Ectodermal cell (in vitro differentiated cells): ENCODE results near the gene SUPT20H.
A peak's percentile ranks its signal among the peaks of the same experiment; 100 is the strongest.

Experiments
- H3K27ac ChIP-seq: 2 replicates; pipeline ENCODE4 v1.7.0; 2013; ENCODE audit warnings: mild to moderate bottlenecking, low read depth, low read length; ENCODE audit not compliant: insufficient read depth, poor library complexity, severe bottlenecking
- H3K27me3 ChIP-seq: 2 replicates; pipeline ENCODE4 v1.7.0; 2013; ENCODE audit warnings: mild to moderate bottlenecking, low read length; ENCODE audit not compliant: insufficient read depth, control insufficient read depth, poor library complexity, severe bottlenecking
- H3K36me3 ChIP-seq: one replicate; pipeline ENCODE4 v1.7.0; 2013; ENCODE audit warnings: low read length; ENCODE audit not compliant: control insufficient read depth, insufficient read depth
- H3K4me1 ChIP-seq: one replicate; pipeline ENCODE4 v1.7.0; 2013; ENCODE audit warnings: low read length; ENCODE audit not compliant: control insufficient read depth, insufficient read depth
- H3K4me3 ChIP-seq: 2 replicates; pipeline ENCODE4 v1.7.0; 2013; ENCODE audit warnings: low read depth, low read length, control low read depth; ENCODE audit not compliant: insufficient read depth
- H3K9me3 ChIP-seq: 2 replicates; pipeline ENCODE4 v1.7.0; 2013; ENCODE audit warnings: mild to moderate bottlenecking, low read length, moderate library complexity; ENCODE audit not compliant: control insufficient read depth
- WGBS, 2 experiments: methylation state at CpG; one replicate each; pipeline ENCODE4 v1.1.7; 2013; ENCODE audit warnings: missing lambda C conversion rate in 2 of 2; 5-methylcytosine and 5-hydroxymethylcytosine counted together

Gene SUPT20H

GRCh38 chr13:37011788-37012187 lies 47.7 kb downstream of the SUPT20H start:
- Histone ChIP-seq H3K36me3 (peaks cover 29% of the 10 kb centered on the region), H3K4me1 (no peaks in the 10 kb centered on the region)
- 100% methylated on average over 1 of the region's 2 CpGs; no CpG with 5 or more reads in 1 of the 2 experiments for WGBS, 2 experiments

GRCh38 chr13:37011002-37011401 lies 48.5 kb downstream of the SUPT20H start:
- Histone ChIP-seq H3K4me3 (no peak overlapping the region), H3K27me3 (no peaks in the 10 kb centered on the region), H3K27ac (no peak overlapping the region), H3K4me1 (no peaks in the 10 kb centered on the region), H3K9me3 (no peaks in the 10 kb centered on the region), H3K36me3 (peaks cover 26% of the 10 kb centered on the region)
- no CpG with 5 or more reads among the region's 1 CpG for WGBS, 2 experiments

More at GRCh38 chr13:37011788-37012187, 47.7 kb downstream of the SUPT20H start:
- Histone ChIP-seq H3K4me3 (no peak overlapping the region), H3K9me3 (no peaks in the 10 kb centered on the region), H3K27ac (no peak overlapping the region), H3K27me3 (no peaks in the 10 kb centered on the region)

DNA sequence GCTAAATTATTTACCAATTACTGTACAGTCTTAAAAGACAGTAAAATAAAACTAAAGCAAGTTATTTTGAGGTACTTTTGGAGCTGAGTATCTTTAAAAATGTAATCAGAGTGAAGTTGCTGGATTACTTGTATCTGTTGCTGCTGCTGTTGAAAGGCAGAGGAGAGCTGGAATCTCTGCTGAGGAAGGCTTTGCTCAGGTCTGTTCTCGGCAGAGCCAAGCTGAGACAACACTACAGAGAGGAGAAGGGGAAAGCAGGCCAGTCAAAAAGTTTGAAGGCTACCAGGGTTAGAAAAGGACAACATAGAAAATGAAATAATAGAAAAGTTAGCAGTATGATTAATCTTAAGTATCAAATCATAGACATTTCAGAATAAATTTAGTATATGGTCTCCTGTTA lies 49.1 kb downstream of the SUPT20H start:
- Histone ChIP-seq H3K4me3 (no peak overlapping the region), H3K27ac (no peak overlapping the region), H3K27me3 (no peaks in the 10 kb centered on the region), H3K36me3 (peaks cover 23% of the 10 kb centered on the region), H3K4me1 (no peaks in the 10 kb centered on the region), H3K9me3 (no peaks in the 10 kb centered on the region)
- 81 to 94% methylated on average over 1 of the region's 1 CpG for WGBS, 2 experiments

GRCh38 chr13:37009692-37010091 lies 49.8 kb downstream of the SUPT20H start:
- H3K27me3 ChIP-seq: no peaks in the 10 kb centered on the region
- H3K36me3 ChIP-seq: peaks cover 27% of the 10 kb centered on the region
- 95 to 98% methylated on average over 5 of the region's 5 CpGs for WGBS, 2 experiments
- no peaks in the 10 kb centered on the region for H3K9me3 ChIP-seq
- H3K4me1 ChIP-seq: no peaks in the 10 kb centered on the region
- H3K4me3 ChIP-seq: no peak overlapping the region
- no peak overlapping the region for H3K27ac ChIP-seq

- H3K27ac ChIP-seq: peak overlapping the region; percentile 20
- peaks cover 10% of the 10 kb centered on the region for H3K4me1 ChIP-seq
- WGBS, 2 experiments: 68 to 76% methylated on average over 3 of the region's 3 CpGs
- no peaks in the 10 kb centered on the region for H3K9me3 ChIP-seq
- H3K36me3 ChIP-seq: peaks cover 23% of the 10 kb centered on the region
- no peaks in the 10 kb centered on the region for H3K27me3 ChIP-seq
- H3K4me3 ChIP-seq: peak overlapping the region; percentile 88
Observed at GRCh38 chr13:37001921-37002250, 57.6 kb downstream of the SUPT20H start.

GRCh38 chr13:36999054-36999714 lies 60.3 kb downstream of the SUPT20H start, which contains the start of gene ALG5:
Gene ALG5, minus strand, starts transcription at chr13:36999340. Its CDS starts 40 bp downstream, at chr13:36999300.
- Histone ChIP-seq H3K4me3 (peak within 1 kb of the TSS; percentile 88), H3K36me3 (peaks cover 21% of the 10 kb centered on the region), H3K27ac (peak within 1 kb of the TSS; percentile 99), H3K27me3 (no peaks in the 10 kb centered on the region), H3K9me3 (no peaks in the 10 kb centered on the region), H3K4me1 (peaks cover 10% of the 10 kb centered on the region)
- 0% methylated on average over 51 of the region's 52 CpGs for WGBS, 2 experiments

DNA sequence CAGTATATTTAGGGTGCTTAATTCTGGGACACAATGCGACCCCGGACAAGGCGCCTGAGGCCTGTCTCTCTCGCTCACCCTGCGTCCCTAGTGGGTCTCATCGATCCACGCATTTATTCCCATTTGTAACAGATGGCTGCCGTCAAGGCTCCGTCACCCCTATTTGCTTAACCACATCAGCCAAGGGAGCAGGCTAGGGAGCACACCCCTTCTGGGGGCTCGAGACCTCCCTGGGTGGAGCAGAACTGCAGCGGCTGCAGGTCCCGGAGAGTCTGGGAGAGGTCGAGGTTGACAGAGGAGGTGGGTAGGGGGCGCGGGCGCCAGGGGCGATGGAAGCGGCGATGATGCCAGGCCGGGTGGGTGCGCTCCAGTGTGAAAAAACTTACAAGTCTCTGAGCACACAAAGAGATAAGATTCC lies 60.9 kb downstream of the SUPT20H start:
- H3K4me1 ChIP-seq: peaks cover 10% of the 10 kb centered on the region
- H3K9me3 ChIP-seq: no peaks in the 10 kb centered on the region
- peaks cover 18% of the 10 kb centered on the region for H3K36me3 ChIP-seq
- H3K27me3 ChIP-seq: no peaks in the 10 kb centered on the region
- peak overlapping the region; percentile 65 for H3K27ac ChIP-seq
- 0 to 1% methylated on average over 21 of the region's 21 CpGs for WGBS, 2 experiments
- H3K4me3 ChIP-seq: peak overlapping the region; percentile 88

GRCh38 chr13:36997716-36998427 lies 61.6 kb downstream of the SUPT20H start:
- Histone ChIP-seq H3K4me1 (peaks cover 10% of the 10 kb centered on the region), H3K4me3 (peak overlapping the region; percentile 88), H3K27ac (no peak overlapping the region), H3K27me3 (no peaks in the 10 kb centered on the region), H3K9me3 (no peaks in the 10 kb centered on the region), H3K36me3 (peaks cover 18% of the 10 kb centered on the region)
- WGBS, 2 experiments: 85 to 87% methylated on average over 5 to 6 of the region's 6 CpGs

- H3K36me3 ChIP-seq: peaks cover 54% of the 10 kb centered on the region
- H3K27me3 ChIP-seq: no peaks in the 10 kb centered on the region
- no peaks in the 10 kb centered on the region for H3K4me1 ChIP-seq
- no peak overlapping the region for H3K27ac ChIP-seq
- WGBS, 2 experiments: 87 to 88% methylated on average over 3 to 4 of the region's 4 CpGs
- H3K4me3 ChIP-seq: no peak overlapping the region
- H3K9me3 ChIP-seq: no peaks in the 10 kb centered on the region
Observed at GRCh38 chr13:36992362-36992761, 67.1 kb downstream of the SUPT20H start.

DNA sequence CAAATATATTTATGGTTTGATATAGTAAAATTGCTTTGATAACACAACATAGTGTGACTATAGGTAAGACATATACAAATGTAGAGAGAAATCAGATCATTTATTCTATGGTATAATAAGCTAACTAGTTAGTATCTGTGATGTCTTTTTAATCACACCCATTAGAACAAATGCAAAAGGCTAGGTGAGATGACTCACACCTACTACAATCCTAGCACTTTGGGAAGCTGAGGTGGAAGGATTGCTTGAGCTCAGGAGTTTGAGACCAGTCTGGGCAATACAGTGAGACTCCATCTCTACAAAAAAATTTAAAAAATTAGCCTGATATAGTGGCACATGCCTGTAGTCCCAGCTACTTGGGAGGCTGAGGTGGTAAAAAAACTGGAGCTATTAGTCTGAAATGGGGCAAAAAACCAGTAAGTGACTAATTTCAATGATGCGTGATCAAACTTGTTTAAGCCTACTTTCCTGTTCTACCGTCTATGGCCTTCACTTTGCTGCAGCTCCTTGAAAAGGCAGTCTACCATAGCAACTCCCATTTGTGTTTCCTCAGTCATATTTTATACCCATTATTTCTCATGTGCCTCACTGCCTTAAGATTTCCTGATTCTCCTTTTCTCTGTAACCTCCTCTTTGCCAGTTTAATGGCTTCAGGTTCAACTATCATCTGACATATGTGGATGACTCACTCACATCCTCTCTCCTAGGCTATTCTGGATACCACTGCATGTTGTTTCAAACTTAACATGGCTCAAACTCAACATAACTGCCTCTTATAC lies 72.8 kb downstream of the SUPT20H start:
- Histone ChIP-seq H3K36me3 (peaks cover 45% of the 10 kb centered on the region), H3K4me3 (no peak overlapping the region), H3K4me1 (no peaks in the 10 kb centered on the region), H3K27me3 (no peaks in the 10 kb centered on the region), H3K27ac (no peak overlapping the region), H3K9me3 (no peaks in the 10 kb centered on the region)
- 93 to 95% methylated on average over 2 of the region's 2 CpGs for WGBS, 2 experiments
